Testis (tissue), 2 donors: ENCODE measurements around the gene ARID1B.

Experiments used
- CTCF ChIP-seq, 3 experiments: fragments of 450-650 bp in 2 of 3; fragments of 200-600 bp in 1 of 3; sonication (generic) in 1 of 3; IDR thresholded peaks; one replicate each; pipeline ENCODE4 v1.5.1; 2016 to 2019; ENCODE audit warnings: antibody characterized with exemption in 3 of 3, mild to moderate bottlenecking in 2 of 3, moderate library complexity in 1 of 3
- POLR2A ChIP-seq: fragments of 450-650 bp; IDR thresholded peaks from one replicate; pipeline ENCODE4 v1.6.1; 2017; ENCODE audit warnings: antibody characterized with exemption, mild to moderate bottlenecking, moderate library complexity

DNA sequence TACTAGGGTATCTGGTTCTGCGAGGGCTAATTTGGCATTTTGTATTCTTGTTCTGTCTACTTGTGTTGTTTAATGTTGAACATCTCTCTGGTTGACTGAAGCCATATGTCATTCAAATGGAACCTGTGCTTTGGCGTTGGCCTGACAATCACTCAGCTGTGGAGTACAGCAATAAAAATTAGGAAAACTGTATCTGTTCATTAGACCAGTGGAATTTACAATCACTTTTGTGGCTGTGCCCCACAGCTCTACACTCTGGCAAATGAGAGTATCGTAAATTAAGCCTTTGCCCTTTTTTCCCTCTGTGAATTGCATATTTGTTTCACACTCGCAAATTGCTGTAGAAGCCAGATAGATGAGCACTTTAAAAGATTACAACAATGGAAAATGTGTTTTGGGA is 102.0 kb downstream of the ARID1B start:
- no peak for TF ChIP-seq CTCF (IDR thresholded peaks at IDR 0.05)
- TF ChIP-seq POLR2A, result no peak
